Frontal cortex (tissue), 4 donors: ENCODE measurements around the gene ADAMTS2. TPM values are rescaled to one million over a fixed set of nuclear protein-coding genes. Genes with fewer than 3 reads are reported as not detected.

Experiments
- DNase-seq, 2 donors: peaks; one replicate each; pipeline ENCODE4 v3.0.0; 2012; ENCODE audit warnings: low spot score in 2 of 2
- FAIRE-seq: peaks from 2 replicates; lab custom pipeline; 2012; peaks lifted over from hg19 to GRCh38; lab: Jason Lieb, UNC
- total RNA-seq: library from RNA; depleted of rRNA; stranded (reverse); fragments of >200 nt; gene quantifications from one replicate; pipeline ENCODE4 v1.2.3, GENCODE V29; 2014
- donor health status: control.
- donor health status: control.
- donor health status: control.

ADAMTS2 gene
- total RNA-seq, 1 donor from 2014 or later = 3.3 TPM

DNA sequence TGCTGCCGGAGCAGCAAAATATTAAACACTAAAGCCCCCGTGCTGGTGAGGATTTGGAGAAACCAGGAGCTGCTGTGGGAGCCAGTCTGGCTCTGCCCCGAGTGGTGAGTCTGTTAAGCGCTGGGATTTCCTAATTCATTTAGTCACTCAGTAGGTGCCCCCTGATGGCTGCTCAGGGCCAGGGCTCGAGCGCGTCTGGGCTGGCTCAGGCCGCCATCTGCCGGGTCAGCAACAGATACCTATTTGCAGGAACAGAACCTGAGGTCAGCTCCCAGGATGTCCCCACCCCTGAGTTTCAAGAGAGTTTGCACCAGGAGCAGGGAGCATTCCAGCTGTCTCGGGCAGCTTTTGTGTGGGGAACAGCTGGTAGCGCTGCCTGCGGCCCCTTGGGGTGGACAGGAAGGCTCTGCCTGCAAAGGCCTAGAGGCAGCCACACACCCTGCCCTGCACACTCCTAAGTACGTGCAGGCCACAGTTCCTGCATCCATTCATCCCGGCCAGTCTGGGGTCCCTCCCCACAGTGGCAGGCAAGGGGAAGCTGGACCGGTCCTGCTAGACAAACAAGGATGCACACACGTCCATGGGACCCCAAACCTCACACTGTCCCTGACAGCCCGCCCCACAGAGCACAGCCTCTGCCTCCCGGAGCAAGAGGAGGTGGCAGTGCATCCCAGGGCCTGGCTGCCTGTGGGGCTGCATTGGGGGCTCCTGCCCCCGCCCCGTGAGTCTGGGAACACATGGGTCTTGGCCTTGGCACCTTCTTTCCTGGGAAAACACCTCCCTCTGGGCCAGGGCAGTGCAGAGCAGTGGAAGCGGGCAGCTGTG, 83.7 kb downstream of the ADAMTS2 start:
- no peak for DNase-seq

DNA sequence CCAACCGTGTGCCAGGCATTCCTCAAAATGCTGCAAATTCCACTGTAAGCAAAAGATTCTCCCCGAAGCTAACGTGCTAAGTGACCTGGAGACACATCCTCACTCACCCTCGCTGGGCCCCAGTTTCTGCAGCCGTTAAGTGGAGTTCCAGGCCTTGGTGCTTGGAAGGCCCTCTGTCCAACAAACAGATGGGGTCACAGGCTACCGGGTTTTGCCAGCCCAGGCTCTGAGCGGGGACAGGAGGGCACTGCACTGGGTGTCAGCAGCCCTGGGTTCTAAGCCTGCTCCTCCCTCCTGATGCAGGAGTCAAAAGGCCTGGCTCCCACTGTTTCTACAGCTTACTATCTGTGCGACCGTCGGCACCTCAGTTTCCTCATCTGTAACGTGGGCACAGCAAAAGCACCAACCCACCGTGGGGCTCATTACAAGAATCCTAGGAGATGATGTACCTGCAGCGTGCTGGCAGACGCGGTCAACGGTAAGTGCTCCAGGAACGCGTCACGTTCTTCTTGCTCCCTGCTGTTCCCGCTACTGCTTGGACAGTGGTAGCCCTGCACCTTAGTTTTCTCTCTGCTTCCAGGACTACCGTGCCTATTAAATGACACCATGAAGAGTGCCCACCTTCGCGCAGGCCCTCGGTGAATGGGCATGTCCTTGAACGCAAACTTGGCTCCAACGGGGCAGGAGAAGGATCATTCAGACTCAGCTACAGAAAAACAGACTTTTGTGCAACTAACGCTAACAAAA, 84.8 kb downstream of the ADAMTS2 start:
- DNase-seq (no peak), FAIRE-seq (no peak)

More for the DNA sequence above, 83.7 kb downstream of the ADAMTS2 start:
- no peak for FAIRE-seq

DNA sequence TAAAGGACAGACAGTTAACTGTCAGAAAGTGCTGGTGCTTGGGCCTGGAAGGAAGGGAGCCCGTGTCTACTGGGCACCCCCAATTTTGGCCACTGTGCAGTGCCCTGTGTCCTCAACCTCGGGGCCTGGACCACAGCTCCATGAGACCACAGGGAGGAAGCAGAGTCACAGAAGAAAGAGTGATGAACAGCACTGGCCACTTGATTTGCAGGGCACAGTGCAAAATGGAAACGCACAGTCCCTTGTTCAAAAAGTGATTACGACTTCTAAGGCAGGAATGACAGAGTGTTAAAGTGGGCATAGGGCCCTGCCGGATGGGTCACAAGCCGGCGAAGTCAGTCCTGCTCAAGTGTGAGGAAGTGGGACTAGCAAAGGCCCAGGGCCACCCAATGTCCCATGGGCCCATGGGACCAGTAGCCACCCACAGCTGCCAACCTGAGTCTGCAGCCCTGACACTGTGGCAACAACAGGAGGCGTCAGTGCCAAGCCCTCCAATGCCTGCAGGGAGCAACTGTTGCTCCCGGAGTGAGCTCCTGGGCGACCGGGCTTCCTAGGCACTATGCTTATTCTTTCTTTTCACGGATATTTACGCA, 85.4 kb downstream of the ADAMTS2 start:
- no peak for FAIRE-seq
- no peak for DNase-seq

DNA sequence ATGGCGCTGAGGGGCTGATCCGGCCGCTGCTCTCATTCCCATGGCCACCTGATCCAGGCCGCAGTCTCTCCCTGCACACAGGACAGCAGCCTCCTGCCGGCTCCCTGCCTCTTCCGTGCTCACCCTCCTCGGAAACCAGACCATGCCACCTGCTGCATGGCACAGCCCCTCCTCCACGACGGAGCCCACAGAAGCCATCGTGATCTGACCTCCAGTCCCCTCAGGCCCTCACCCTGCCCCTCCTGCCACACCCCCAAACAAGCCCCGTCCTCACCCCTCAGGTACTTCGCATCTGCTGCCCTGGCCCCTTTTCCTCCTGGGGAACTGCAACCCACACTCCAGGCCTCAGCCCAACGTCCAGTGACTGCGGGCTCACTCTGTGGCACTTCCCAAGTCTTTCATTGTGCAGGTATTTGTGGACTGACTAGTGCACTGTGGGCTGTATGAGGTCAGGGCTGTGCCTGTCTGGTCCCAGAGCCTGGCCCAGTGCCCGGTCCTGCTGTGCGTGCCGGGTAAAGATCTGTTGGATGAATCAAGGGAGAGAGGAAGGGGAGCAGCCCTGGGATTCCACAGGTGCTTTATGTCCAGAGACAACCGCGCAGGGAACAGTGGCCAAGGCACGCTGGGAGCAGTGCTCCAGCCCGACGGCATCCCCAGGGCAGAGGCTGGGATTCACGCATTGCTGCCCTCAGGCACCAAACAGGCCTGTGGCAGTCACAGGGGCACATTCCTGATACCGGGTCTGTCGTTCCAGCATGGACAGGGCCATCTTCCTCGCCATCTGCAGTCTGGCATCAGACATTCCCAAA, 86.1 kb downstream of the ADAMTS2 start:
- FAIRE-seq (no peak), DNase-seq (no peak)

DNA sequence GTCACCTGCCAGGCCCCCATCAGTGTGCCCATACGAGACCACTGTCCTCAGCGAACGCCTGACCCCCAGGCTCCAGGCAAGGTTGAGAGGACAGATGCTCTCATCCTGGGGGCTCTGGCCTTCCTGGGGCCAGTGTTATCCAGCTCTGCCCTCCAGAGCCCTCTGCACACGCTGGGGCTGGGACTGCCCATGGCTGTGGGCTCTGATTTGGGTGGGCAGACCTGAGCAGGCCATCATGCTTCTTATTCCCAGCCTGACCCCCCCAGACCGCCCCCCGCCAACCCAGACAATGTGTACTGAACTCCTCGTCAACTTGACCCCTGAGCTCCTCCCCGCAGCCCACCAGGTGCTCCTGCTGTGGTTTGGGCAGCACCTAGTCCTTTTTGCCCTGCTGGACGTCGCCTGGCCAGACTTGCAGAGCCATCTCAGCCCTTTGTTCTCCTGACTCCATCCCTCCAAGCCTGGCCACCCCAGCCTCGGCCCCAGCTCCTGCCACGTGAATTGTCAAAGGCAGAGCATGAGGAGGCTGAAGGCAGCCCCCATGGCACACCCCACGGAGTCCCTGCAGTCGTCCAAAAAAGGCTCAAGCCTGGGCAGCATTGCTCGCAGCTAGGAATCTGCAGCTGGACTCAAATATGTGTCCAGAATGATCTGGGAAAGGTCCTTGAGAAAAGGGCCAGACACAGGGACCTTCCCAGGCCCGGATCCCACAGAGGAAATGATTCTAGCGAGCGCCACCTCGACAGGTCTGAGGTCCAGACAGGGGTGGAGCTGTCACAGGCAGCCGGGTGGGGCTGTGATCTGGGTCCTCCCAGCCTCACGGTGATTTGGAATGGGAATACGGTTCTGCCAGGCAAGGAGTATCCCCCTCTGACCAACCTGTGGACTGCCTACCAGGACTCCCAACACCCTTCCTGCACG, 87.0 kb downstream of the ADAMTS2 start:
- DNase-seq = no peak
- FAIRE-seq = no peak

DNA sequence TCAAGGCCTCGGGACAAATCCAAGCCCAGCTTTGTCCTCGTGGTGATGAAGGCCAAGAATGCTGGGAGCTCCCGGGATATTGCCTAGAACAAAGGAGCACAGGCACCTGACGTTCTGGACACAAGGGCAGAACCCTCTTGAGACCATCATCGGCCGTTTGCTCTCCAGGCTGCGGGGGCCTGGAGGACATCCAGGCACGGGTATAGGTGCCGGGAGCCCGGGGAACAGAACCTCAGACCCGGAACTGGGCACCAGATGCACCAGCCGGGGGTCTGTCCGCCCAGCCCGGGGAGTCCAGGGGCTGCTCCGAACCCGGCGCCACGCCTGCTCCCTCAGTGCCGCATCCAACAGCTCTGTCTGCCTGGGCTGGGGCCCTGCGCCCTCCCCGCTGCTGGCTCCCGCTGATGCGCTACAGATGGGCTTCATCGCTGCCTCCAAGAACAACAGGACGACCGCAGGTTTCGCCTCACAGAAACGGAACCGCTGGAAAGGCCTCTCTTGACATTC, 88.0 kb downstream of the ADAMTS2 start:
- no peak for DNase-seq
- no peak for FAIRE-seq

DNA sequence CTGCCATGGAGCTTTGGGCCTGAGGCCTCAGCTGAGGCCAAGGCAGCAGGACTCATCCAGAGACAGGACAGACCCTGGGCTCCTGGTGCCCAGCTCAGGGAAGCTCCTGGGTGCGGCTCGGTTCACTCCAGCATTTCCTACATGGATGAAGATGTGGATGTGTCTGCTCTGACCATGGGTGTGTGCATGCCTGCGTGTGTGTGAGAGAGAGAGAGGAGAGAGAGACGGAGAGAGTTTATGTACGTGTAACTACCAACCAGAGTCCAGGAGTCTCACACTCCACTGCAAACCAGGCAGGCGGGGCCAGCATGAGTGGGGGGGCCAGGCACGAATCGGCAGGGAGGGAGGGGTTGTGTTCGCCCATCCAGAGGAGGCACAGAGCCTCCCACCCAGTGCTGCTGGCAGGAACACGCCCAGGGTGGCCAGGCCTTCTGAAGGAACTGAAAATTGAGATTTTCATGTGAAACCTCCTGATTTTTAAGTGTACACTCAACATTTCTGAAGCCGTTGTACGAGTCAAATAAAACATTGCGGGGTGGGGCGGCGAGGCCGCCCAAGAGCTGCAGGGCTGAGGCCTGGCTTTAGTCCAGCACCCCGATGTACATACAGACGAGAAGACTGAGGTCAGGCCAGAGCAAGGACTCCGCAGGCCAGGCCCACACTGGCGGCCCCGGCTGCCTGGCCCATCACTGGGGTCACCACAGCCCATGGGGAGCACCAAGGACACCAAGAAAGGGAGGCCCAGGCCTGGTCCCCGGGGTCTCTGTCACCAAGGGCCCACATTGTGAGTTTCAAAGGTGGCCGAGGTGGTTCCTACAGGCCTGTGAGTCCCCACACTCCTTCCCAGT, 88.7 kb downstream of the ADAMTS2 start:
- FAIRE-seq (no peak), DNase-seq (no peak)

DNA sequence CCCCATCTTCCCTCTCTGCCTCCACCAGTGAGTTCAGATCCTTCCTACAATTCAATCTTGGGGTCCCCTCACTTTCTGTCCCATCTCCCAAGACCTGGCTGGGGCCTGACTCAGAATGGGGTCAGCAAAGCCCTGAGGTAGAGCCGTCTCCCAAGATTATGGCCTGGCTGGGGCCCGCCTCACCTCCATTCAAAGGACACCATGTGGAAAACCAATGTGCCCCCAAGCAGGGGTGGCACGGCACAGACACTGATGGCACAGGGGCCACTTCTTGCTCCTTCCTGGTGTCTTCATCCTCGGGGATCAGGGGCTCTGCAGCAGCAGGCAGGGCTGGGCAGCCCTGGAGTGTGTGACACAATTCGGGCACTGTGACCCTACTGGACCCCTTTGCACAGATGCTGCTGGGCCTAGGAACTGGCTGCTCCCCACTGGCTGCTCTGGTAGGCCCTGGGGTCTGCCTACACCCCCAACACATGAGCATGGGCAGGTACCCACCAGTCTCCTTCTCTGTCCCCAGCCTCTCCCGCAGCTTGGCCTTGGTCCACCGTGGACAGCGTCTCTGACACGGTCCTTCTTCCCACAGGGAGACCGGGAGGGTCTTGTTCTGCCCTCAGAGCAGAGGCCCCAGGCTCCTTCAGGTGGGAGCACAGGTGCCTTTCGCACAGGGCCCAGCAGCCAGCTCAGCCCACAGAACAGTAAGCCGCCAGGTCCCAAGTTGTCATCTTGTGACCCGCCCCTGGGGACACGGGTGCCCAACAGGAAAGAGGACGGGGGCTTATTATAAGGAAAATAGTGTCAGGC, 89.5 kb downstream of the ADAMTS2 start:
- FAIRE-seq (no peak), DNase-seq (no peak)

DNA sequence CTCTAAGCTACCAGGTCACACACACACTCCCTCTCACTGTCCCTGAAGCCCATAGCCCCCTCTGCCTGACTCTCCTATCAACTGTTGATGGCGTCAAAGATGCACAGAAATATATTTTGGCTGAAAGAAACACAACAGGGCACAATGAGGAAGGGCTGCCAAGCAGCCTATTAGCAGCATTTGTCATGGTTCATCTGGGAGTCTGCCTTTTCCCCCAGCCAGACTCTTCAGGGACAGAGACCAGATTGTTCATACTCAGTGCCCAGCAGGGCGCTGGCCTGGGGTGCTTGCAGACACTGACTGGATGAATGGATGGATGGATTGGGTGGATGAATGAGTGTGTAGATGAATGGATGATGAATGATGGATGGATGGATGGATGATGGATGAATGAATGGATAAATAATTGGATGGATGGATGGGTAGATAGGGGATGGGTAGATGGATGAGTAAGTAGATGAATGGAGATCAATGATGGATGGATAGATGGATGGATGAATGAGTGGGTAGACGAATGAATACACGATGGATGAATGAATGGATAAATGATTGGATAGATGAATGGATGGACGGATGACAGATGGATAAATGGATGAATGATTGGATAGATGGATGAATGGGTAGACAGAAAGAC, 90.5 kb downstream of the ADAMTS2 start:
- DNase-seq (peak in 1 of 2 donors; percentile 53), FAIRE-seq (no peak)

DNA sequence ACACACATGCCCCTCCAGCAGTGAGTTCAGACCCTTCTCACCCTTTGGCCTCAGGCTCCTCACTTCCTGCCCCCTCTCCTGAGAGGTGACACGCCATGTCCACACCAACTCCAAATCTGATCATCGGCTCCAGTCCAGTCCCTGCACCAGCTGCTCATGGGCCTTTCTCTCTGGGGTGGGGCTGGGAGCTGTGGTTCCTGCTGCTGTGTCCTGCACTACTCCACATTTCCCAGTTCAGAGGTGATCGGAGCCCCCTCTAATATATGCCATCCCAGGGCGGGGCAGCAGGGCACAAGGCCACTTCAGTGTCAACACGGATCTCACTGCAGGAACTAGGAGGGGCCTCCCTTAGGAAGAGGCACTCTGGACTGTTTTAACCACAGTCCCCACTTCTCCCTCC, 91.5 kb downstream of the ADAMTS2 start:
- no peak for FAIRE-seq

DNA sequence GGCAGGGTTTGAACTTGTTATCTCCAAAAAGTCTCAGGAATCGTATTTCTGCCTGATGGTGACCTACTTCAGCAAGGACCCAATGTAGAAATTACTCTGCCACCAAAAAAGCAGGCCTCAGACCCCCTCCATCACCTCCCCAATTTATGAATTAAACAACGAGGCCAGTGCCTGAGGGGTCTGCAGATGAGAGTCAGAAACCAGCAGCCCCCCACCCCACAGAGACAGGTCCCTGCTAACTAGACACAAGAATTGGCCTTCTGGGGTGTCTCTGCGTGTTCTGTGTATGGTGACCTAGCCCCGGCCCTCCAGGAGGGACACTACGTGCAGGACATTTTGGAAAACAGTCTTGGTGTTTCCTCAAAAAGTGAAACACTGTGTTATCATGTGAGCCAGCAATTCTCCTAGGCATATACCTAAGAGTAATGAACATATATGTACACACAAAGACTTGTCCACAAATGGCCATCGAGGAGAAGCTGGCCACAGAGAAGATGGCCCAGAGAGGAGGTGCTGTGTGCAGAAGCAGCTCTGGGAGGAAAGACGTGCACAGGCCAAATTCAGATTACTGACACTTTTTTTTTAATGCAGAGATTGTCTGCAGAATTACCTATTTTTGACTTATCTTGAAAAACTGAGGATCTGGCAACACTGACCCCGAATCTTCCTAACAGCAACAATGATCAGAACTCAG, 93.8 kb downstream of the ADAMTS2 start:
- FAIRE-seq (no peak), DNase-seq (no peak)

More for the DNA sequence above, 91.5 kb downstream of the ADAMTS2 start:
- no peak for DNase-seq

DNA sequence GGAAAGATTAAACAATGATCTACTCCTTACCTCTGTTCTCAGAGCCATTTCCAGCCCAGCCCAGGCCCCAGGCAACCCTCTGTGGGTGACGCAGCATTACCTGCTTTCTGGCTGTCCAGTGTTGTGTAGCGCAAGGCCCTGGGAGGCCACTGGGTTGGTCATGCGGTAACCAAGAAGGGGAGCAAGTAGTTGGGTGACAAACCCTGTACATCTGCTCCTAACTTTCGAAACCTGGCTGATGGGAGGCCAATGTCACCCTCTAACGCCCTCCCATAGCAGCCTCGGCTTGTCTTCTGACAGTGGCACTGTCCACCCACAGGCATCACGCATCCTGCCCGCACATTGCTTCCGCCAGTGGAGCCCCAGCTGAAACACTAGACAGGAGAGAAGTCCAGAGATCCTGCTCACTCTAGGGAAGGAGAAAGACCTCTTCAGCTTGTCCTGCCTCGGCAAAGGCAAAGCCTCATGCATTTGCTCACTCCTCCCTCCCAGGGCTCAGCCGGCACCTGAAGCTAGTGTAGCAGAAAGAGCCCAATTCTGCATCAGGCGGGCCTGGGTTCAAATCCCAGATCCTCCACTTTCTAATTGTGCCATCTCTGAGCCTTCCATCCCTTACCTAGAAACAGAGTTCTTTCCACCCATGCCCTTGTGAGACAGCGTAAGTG, 94.6 kb downstream of the ADAMTS2 start:
- FAIRE-seq = no peak
- no peak for DNase-seq

DNA sequence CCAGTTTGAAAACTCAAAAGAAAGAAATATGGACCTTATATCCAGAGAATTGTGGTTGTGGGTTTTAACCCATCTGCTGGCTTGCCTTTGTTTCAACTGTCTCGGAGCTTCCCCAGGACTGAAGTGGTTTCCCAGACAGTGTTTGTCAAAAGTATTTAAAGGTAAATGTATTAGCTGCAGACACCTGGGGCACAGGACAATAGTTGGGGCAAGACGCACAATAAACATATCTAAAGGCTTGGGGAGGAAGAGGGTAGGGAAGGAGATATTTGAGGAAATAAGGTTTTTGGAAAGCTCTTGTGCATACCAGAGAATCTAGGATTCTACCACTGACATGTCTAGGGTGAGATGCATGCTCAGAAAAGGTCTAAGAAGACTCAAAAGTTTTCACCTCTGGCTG, 99.0 kb downstream of the ADAMTS2 start:
- FAIRE-seq (no peak), DNase-seq (no peak)

DNA sequence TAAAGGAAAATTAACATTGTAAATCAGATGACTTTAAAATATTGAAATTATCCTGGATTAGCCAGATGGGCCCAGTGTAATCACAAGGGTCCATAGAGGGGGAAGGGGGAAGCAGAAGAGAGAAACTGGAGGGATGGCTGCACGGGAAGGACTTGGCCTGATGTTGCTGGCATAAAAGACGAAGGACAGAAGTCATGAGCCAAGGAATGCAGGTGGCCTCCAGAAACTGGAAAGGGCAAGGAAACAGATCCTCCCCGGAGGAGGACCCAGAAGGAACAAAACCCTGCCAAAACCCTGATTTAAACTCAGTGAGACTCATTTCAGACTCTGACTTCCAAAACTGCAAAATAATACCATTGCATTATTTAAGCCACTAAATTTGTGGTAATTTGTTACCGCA, 100.2 kb downstream of the ADAMTS2 start:
- DNase-seq = no peak
- no peak for FAIRE-seq

DNA sequence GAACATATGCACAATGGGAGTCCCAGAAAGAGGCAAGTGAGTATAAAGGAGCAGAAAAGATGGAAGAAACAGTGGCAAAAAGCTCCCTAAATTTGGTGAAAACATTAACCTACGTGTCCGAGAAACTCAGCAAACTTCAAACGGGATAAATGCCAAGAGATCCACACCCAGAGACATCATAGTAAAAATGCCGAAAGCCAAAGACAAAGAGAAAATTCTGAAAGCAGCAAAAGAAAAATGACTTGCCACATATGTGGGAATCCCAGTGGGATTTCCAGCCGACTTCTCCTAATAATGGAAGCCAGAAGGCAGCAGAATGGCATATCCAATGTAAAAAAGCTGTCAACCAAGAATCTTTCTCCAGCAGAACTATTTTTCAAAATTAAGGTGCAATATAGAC, 101.2 kb downstream of the ADAMTS2 start:
- DNase-seq = no peak

DNA sequence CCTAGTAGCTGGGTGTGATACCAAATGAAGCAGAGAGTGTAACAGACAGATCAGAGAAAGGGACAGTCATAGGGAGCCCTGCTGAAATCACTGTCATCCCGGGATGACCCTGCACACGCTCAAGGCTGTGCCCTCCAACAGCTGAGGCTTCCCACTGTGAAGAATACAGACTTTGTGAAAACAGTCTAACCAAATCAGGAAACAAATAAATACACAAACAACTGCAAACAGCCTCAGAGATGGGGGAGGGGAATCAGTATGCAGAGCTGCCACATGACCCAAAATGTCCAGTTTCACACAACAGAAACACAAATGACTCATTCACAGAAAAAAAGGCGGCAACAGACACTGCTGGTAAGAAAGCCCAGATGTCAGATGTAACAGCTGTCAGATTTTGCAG, 101.9 kb downstream of the ADAMTS2 start:
- FAIRE-seq (peak; percentile 72), DNase-seq (peak; percentile 58 to 63)

More for the DNA sequence above, 101.2 kb downstream of the ADAMTS2 start:
- FAIRE-seq = no peak
